GM18498 (cell line): ENCODE results near the gene SUN1.

Experiments used
- ATAC-seq: cut with Tn5 transposase; IDR thresholded peaks from one replicate; pipeline ENCODE4 v1.9.1; 2021; ENCODE audit warnings: mild to moderate bottlenecking, moderate library complexity; ENCODE audit not compliant: unreplicated experiment

Gene SUN1

DNA sequence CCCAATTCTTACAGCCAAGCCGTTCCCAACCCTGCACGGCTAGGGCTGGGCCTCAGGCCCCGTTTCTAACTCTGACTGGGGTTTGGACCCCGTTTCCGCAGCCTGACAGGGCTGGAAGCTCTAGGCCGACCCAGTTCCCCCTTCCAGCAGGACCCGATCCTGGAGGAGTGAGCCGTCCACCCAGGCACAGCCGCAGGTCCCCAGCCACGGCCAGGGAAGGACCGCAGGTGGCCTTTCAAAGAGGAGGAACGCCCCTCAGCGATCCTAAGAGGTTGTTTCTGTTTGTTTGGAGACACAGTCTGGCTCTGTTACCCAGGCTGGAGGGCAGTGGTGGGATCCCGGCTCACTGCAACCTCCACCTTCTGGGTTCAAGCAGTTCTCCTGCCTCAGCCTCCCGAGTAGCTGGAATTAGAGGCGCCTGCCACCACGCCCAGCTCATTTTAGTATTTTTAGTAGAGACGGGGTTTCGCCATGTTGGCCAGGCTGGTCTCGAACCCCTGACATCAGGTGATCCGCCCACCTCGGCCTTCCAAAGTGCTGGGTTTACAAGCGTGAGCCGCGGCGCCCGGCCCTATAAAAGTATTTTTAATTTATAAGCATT is 43.3 kb downstream of the SUN1 start:
- no peak for ATAC-seq

DNA sequence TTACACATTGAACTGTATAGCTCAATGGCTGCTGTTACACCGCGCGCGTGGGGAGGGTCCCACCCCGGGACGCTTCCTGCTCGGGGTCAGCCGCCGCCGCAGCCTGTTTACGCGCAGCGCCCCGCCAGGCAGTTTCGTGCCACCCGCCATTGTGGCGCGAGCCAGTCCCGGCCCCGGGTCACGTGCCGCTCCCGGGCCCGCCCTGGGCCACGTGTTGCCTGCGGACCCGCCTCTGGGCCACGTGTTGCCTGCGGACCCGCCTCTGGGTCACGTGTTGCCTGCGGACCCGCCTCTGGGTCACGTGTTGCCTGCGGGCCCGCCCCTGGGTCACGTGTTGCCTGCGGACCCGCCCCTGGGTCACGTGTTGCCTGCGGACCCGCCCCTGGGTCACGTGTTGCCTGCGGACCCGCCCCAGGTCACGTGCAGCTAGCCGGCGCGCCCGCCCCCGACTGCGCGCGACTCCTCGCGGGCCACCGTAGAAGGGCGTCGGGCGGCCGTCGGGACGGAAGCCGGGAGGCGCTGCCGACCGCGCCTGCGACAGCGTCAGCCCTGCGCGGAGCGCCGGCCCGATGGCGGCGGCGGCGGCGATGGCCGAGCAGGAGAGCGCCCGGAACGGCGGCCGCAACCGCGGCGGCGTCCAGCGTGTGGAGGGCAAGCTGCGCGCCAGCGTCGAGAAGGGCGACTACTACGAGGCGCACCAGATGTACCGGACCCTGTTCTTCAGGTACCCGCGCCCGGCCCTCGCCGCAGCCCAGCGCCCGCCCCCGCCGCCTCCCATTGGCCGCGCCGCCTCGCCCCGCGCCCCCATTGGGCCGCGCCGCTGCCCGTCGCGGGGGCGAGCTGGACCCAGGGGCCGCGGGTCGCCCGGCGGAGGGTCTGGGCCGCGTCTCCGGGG is 44.0 kb downstream of the SUN1 start, which contains the start of gene GET4:
TSS of gene GET4 (plus strand) at position 478 of the 895 bp plus-strand sequence. CDS start at position 570, 92 bp downstream.
- ATAC-seq: peak; percentile 80

DNA sequence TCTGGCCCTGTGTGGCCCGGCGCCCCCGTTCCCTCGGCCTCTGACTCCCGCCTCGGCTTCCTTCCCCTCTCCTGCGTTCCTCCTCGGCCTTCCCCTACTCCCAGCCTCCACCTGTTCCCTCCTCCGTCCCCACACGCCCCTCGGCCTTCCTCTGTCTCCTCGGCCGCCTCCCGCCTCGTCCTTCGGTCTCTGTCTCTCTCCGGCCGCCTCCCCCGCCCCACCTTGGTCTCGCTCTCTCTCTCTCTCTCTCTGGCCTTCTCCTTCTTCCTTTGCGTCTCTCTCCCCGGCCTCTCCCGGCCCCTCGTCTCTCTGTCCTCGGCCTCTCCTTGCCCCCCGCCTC is 44.7 kb downstream of the SUN1 start:
- peak; percentile 23 for ATAC-seq

GRCh38 chr7:877312-878232 is 45.3 kb downstream of the SUN1 start:
- ATAC-seq: no peak

- ATAC-seq: no peak
These were observed 46.8 kb downstream of the SUN1 start for GRCh38 chr7:879093-879492.

DNA sequence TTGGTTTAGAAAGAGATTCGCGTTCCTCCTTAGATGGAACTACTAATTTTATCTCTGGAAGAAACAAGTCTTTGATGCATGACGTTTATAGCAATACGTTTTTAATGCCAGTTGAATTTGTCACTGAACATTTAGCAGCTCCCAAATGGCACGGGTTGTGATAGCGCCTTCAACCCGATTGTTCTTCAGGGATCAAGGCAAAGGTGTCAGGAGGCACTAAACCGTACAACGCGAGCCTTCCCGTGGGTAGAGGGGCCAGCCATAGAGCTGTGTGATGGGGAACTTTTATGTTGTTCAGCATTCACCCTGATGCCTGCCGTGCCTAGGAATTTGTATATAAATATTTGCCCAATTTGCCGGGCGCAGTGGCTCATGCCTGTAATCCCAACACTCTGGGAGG is 47.4 kb downstream of the SUN1 start:
- no peak for ATAC-seq

GRCh38 chr7:880450-880849 is 48.2 kb downstream of the SUN1 start:
- ATAC-seq: no peak

DNA sequence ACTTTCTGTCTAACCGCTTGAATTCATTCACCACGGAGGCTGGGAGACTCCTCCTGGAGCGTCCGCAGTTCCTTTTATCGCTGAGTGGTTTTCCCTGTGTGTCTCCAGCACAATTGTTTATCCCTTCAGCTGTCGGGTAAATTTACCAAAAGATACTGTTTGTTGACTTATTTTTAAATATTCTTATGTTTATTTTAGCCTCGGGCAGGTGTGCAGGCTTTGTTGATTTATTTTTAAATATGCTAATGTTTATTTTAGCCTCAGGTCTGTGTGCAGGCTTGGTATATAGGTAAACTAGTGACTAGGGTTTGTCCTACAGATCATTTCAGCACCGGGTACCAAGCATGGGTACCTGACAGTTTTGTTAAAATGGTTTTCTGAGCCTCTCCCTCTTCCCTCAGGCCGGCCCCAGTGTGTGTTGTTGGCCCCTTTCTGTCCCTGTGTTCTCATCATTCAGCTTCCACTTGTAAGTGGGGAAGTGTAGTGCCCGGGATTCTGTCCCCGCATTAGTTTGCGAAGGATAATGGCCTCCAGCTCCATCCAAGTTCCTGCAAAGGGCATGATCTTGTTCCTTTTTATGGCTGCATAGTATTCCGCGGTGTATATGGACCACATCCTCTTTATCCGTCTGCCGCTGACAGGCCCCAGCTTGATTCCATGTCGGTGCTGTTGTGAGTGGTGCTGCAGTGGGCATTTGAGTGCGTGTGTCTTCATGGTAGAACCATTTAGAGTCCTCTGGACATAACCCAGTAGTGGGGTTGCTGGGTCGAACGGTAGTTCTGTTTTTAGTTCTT is 49.4 kb downstream of the SUN1 start:
- ATAC-seq: no peak

DNA sequence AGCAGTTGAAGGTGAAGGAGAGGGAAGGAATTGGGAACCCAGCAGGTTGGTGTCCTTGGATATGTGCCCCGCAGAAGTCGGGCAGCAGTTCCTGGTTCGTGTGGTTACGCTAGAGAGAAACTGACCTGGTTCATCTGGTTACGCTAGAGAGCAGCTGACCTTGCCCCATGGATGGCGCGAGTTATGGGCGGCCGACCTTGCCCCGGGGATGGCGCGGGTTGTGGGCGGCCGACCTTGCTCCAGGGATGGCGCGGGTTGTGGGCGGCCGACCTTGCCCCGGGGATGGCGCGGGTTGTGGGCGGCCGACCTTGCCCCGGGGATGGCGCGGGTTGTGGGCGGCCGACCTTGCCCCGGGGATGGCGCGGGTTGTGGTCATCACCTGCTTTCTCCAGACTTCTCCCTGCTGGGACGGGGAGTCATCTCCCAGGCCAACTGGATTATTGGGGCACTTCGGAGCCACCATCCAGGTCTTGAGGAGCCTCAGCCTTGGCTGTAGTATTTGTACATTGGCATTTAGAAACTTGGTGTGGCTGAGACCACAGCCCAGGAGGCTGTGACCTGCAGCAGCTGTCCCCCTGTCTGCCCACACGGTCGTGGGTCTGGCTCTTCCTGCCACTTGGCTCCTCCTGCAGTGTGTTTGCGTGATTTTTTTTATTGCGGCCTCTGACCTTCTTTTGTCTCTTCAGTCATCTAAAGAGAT is 50.2 kb downstream of the SUN1 start:
- no peak for ATAC-seq

GRCh38 chr7:883055-884021 is 51.1 kb downstream of the SUN1 start:
- ATAC-seq: no peak

- ATAC-seq: no peak
These were observed 52.1 kb downstream of the SUN1 start for GRCh38 chr7:884191-885003.

GRCh38 chr7:885261-885892 is 53.1 kb downstream of the SUN1 start:
- no peak for ATAC-seq

DNA sequence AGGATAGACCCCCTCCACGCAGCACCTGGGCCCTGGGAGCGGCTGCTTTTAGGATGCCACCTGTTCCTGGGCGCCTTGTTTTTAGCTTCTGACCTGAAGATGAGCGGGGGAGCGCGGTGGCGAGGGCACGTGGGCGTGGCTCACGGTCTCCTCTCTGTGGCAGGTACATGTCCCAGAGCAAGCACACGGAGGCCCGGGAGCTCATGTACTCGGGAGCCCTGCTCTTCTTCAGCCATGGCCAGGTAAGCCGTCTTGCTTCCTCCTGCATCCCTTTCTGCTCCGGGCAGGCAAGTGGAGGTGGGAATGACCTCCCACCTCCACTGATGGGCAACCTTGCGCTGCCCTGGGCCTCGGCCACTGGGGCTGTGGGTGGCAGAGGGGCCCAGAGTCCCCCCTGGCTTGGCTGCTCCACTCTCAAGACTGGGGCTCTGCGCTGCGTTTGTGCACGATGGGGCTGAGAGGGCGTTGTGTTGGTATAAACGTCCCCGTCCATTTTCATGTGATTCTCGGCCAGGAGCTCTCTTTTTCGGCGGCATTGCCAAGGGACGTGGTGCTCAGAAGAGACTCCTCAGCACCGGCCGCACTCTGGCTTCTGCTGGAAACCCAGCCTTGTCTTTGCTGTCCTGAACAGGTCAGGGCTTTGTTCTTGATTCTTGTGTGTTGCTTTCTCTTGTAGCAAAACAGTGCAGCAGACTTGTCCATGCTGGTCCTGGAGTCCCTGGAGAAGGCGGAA is 53.8 kb downstream of the SUN1 start:
- no peak for ATAC-seq

- no peak for ATAC-seq
These were observed 54.6 kb downstream of the SUN1 start for GRCh38 chr7:886626-887487.

GRCh38 chr7:887488-887820 is 55.2 kb downstream of the SUN1 start:
- no peak for ATAC-seq
